Pancreas (tissue), 10 donors: ENCODE data around the gene GJC2. TPM values are rescaled to one million over a fixed set of nuclear protein-coding genes. Genes with fewer than 3 reads are reported as not detected.

Experiments used
- ATAC-seq, 4 donors: fragments of 200-7000 bp; cut with Tn5 transposase; one replicate each; pipeline versions ENCODE4 v1.8.0 to v1.9.1; 2020; ENCODE audit warnings: mild to moderate bottlenecking in 4 of 4, moderate library complexity in 4 of 4
- DNase-seq, 6 donors: peaks; one replicate each; pipeline ENCODE4 v3.0.0-alpha.2; 2020
- FAIRE-seq: peaks from 2 replicates; lab custom pipeline; 2012; peaks lifted over from hg19 to GRCh38; lab: Jason Lieb, UNC
- H3K27ac ChIP-seq, 4 donors: fragments of 200-600 bp; sonication (generic); 1 replicate in 3 of 4; 2 replicates in 1 of 4; pipeline versions ENCODE4 v1.5.0 to v1.8.0; 2020
- H3K27me3 ChIP-seq, 4 donors: fragments of 200-600 bp; one replicate each; pipeline ENCODE4 v1.8.0; 2021
- H3K36me3 ChIP-seq, 3 donors: fragments of 200-600 bp; sonication (generic) in 1 of 3; one replicate each; pipeline versions ENCODE4 v1.5.0 to v1.8.0; 2020 to 2021
- H3K4me1 ChIP-seq, 3 donors: fragments of 200-600 bp; one replicate each; pipeline ENCODE4 v1.8.0; 2021
- H3K4me3 ChIP-seq, 4 donors: fragments of 200-600 bp; sonication (generic) in 2 of 4; one replicate each; pipeline versions ENCODE4 v1.5.0 to v1.8.0; 2020 to 2021
- H3K9me3 ChIP-seq, 4 donors: fragments of 200-600 bp; one replicate each; pipeline ENCODE4 v1.8.0; 2021
- WGBS, 2 donors: extraction: QIAGEN DNeasy Blood & Tissue Kit; methylation state at CpG; one replicate each; pipeline ENCODE4 v1.1.7; 2013; 5-methylcytosine and 5-hydroxymethylcytosine counted together
- intact Hi-C, 3 donors: fragments of 100-400 bp; cut with DNase I; formaldehyde crosslinking; loops; one replicate each; pipeline versions ENCODE4 v1.11.1 to v1.14.2; 2022
- polyA plus RNA-seq, 2 donors: library from polyadenylated mRNA; stranded (reverse); fragments of 200-250 nt; gene quantifications; one replicate each; pipeline ENCODE4 v1.2.3, GENCODE V29; 2013
- total RNA-seq, 6 donors: library from RNA; stranded (reverse); fragmentation: NEBNext Ultra II Directional in 4 of 6; extraction: Animal tissue kit (Norgen Biotek cat#: 25700) in 4 of 6; gene quantifications; one replicate each; pipeline versions ENCODE4 v1.2.1 to v1.2.4, GENCODE V29; 2021 to 2023
- TF ChIP-seq, protein P1 (sequence below), 4 donors: fragments of 200-600 bp; sonication (generic) in 3 of 4; IDR thresholded peaks; one replicate each; pipeline versions ENCODE4 v1.5.0 to v1.8.0; 2021; ENCODE audit warnings: antibody characterized with exemption in 4 of 4
- donor health status: healthy with polysubstance abuse.
- donor health status: DM: no; HTN: no; CAD: no; lungs with moderate emphysema.
- donor health status: DM: no; HTN: no; CAD: no.
- donor health status: control.
- donor health status: control.
- donor health status: Bipolar disorder and iron deficiency.
- donor health status: DM: yes; HTN: yes; CAD: no.
- donor health status: DM: no; HTN: no; CAD: no.
- donor health status: DM: no; HTN: no; CAD: no.
- donor health status: DM: yes; HTN: yes; CAD: no.

Gene GJC2
- total and polyA plus RNA-seq, 8 donors: 0.08 to 0.80 (median 0.45) TPM

DNA sequence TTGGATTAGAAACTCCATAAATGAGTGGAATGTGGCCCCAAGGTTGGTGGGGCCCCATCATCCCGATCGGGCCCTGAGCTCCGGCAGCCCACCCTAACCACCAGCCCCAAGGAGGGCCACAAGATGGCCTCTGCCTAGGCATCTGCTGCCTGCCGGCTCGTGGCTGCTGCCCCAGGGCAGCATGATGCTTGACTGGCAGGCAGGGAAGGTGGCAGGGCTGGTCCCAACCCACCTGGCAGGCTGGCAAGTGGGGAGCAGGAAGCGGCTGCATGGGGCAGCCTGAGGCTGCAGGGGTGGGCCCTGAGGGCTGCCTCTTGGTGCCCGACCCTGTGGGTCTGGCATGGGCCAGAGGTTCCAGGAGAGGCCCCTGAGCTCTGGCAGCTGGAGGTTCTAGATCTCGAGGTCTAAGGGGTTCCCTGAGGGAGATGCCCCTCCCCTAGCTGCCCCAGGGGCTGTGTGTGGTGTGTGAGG, 760 bp upstream of the GJC2 start:
- ATAC-seq: no peak
- no peak overlapping the region for H3K4me3 ChIP-seq
- peaks cover 0 to 23% (median 0%) of the 10 kb centered on the region in 3 donors for H3K36me3 ChIP-seq
- intact Hi-C loops: no loop called here
- DNase-seq: peak in 3 of 6 donors; percentile 10 to 73 (median 20)
- H3K27ac ChIP-seq: peak overlapping the region in 1 of 4 donors; percentile 13
- H3K9me3 ChIP-seq: no peaks in the 10 kb centered on the region
- H3K27me3 ChIP-seq: no peaks in the 10 kb centered on the region
- WGBS, 2 donors: 74 to 79% methylated on average over 8 of the region's 8 CpGs
- H3K4me1 ChIP-seq: peaks cover 0 to 1% (median 0%) of the 10 kb centered on the region in 3 donors
- FAIRE-seq: no peak
- TF ChIP-seq, protein P1, sequence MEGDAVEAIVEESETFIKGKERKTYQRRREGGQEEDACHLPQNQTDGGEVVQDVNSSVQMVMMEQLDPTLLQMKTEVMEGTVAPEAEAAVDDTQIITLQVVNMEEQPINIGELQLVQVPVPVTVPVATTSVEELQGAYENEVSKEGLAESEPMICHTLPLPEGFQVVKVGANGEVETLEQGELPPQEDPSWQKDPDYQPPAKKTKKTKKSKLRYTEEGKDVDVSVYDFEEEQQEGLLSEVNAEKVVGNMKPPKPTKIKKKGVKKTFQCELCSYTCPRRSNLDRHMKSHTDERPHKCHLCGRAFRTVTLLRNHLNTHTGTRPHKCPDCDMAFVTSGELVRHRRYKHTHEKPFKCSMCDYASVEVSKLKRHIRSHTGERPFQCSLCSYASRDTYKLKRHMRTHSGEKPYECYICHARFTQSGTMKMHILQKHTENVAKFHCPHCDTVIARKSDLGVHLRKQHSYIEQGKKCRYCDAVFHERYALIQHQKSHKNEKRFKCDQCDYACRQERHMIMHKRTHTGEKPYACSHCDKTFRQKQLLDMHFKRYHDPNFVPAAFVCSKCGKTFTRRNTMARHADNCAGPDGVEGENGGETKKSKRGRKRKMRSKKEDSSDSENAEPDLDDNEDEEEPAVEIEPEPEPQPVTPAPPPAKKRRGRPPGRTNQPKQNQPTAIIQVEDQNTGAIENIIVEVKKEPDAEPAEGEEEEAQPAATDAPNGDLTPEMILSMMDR (IDR thresholded peaks at IDR 0.05): no peak

DNA sequence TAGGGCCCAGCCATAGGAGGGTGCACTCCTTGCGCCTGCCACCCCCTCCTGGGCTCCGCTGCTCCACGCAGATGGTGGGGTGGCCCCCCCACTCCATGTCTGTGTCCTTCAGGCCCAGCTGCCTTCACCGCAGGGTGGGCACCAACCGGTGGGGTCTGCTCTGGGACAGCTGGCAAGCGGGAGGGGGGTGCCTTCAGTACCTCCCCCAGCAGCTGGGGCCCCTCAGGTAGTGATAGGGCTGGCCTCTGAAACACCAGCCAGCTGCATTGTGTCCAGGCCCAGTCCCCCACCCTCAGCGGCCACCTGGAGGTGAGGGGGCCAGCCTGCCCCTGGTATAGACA, 360 bp downstream of the GJC2 start:
- Histone ChIP-seq H3K4me3 (no peak overlapping the region), H3K36me3 (peaks cover 0 to 23% (median 0%) of the 10 kb centered on the region in 3 donors), H3K9me3 (no peaks in the 10 kb centered on the region), H3K4me1 (no peaks in the 10 kb centered on the region), H3K27me3 (no peaks in the 10 kb centered on the region), H3K27ac (peak overlapping the region; percentile 25 to 57 (median 36))
- TF ChIP-seq, protein P1 (IDR thresholded peaks at IDR 0.05): no peak
- DNase-seq (peak in 3 of 6 donors; percentile 27 to 79 (median 57)), FAIRE-seq (no peak), ATAC-seq (peak in 3 of 4 donors; percentile 2 to 11 (median 4))
- WGBS, 2 donors: 73 to 74% methylated on average over 7 of the region's 7 CpGs
- intact Hi-C loops: no loop called here

DNA sequence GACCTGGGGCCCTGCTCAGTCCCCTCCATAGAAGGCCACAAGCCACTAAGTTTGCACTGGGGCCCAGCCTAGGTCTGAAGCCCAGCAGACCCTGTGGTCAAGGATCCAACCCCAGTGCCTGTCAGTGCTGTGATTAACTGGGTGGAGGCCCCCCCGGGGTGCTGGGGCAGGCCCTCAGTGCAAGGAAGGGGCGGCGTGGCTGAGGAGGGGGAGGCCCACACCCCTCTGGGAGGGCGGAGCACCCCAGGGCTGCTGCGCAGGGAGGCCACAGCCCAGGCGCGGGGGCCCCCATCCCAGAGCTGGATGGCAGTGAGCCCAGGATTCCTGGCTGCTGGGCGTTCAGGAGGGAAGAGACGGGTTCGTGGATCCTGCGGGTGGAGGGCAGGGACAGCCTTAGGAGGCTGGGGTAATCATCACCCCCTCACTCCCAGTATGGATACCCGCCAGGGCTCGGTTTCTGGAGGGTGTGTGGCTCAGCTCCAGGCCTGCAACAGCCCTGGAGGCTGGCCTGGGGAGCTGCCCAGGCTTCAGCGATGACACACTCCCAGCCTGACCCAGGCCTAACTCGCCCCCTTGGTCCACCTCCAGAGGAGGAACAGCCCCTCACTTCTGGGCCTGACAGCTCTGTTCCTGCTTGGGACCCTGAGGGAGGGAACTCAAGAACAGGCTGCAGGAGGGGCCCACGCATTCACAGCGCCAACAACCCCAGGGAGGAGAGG, 890 bp downstream of the GJC2 start:
- peak; percentile 26 to 60 (median 32) for ATAC-seq
- peak overlapping the region; percentile 25 to 57 (median 36) for H3K27ac ChIP-seq
- no peaks in the 10 kb centered on the region for H3K27me3 ChIP-seq
- WGBS, 2 donors: 39 to 57% methylated on average over 11 to 17 of the region's 17 CpGs
- H3K4me1 ChIP-seq: no peaks in the 10 kb centered on the region
- FAIRE-seq: no peak
- intact Hi-C loops: no loop called here
- no peaks in the 10 kb centered on the region for H3K9me3 ChIP-seq
- peak in 4 of 6 donors; percentile 44 to 81 (median 60) for DNase-seq
- TF ChIP-seq, protein P1 (IDR thresholded peaks at IDR 0.05): no peak
- no peak overlapping the region for H3K4me3 ChIP-seq
- peaks cover 0 to 23% (median 0%) of the 10 kb centered on the region in 3 donors for H3K36me3 ChIP-seq

DNA sequence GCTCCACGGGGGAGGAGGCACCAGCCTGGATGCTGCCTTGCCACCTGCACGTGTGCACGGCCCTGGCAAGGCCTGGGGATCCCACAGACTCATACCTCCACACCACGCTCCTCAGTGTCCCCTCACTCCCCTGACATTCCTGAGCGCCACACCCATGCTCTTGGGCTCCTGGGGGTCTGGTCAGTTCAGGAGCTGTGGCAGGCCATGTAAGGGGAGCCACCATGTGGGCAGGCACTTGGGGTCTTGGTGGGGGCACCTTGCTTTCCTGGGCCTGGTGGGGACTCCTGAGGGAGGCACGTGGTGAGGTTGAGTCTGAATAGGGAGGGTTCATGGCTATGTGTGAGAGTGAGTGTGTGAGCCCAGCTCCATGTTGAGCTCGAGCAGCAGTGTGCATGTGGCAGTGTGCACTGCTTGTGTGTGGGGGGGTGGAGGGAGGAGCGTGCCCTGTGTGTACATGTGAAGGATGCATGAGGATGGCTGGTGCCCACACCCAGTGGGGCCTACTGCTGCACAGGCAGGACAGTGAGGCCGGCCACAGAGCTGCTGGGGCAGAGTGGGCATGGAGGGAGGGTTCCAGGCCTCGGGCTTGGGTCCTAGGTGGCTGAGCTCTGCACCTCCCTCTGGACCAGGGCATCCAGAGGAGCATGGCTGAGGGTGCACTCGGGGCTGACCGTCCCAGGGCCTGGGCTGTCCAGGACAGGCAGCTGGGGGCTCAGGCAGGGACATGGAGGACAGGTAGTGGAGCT, 1.6 kb downstream of the GJC2 start:
- no peaks in the 10 kb centered on the region for H3K4me1 ChIP-seq
- FAIRE-seq (no peak), ATAC-seq (peak in 1 of 4 donors; percentile 2), DNase-seq (peak in 3 of 6 donors; percentile 28 to 70 (median 47))
- H3K9me3 ChIP-seq: no peaks in the 10 kb centered on the region
- H3K4me3 ChIP-seq: no peak overlapping the region
- H3K27ac ChIP-seq: peak overlapping the region in 3 of 4 donors; percentile 31 to 57 (median 42)
- intact Hi-C loops: no loop called here
- H3K36me3 ChIP-seq: peaks cover 0 to 23% (median 0%) of the 10 kb centered on the region in 3 donors
- 72 to 74% methylated on average over 12 of the region's 12 CpGs for WGBS, 2 donors
- TF ChIP-seq, protein P1 (IDR thresholded peaks at IDR 0.05): no peak
- no peaks in the 10 kb centered on the region for H3K27me3 ChIP-seq
